Fibroblast of pulmonary artery (primary cell): ENCODE measurements around the gene RPP38.

ENCODE experiments used
- DNase-seq: peaks from one replicate; pipeline ENCODE4 v3.0.0-alpha.2; 2010; ENCODE audit warnings: low read depth
- H3K4me3 ChIP-seq: replicated peaks from 2 replicates; pipeline ENCODE4 v1.5.1; 2011; ENCODE audit warnings: low read depth, mild to moderate bottlenecking, control low read depth, low read length, moderate library complexity
- TF ChIP-seq, protein P1 (sequence below): IDR thresholded peaks from 2 replicates; pipeline ENCODE4 v1.5.1; 2011; ENCODE audit warnings: mild to moderate bottlenecking, control low read depth, low read length, inconsistent platforms; ENCODE audit errors: missing control alignments

RPP38 gene

GRCh38 chr10:15137636-15138035 lies 40.5 kb downstream of the RPP38 start:
- no peak overlapping the region for H3K4me3 ChIP-seq
- TF ChIP-seq, protein P1, sequence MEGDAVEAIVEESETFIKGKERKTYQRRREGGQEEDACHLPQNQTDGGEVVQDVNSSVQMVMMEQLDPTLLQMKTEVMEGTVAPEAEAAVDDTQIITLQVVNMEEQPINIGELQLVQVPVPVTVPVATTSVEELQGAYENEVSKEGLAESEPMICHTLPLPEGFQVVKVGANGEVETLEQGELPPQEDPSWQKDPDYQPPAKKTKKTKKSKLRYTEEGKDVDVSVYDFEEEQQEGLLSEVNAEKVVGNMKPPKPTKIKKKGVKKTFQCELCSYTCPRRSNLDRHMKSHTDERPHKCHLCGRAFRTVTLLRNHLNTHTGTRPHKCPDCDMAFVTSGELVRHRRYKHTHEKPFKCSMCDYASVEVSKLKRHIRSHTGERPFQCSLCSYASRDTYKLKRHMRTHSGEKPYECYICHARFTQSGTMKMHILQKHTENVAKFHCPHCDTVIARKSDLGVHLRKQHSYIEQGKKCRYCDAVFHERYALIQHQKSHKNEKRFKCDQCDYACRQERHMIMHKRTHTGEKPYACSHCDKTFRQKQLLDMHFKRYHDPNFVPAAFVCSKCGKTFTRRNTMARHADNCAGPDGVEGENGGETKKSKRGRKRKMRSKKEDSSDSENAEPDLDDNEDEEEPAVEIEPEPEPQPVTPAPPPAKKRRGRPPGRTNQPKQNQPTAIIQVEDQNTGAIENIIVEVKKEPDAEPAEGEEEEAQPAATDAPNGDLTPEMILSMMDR, result no peak
- peak; percentile 51 for DNase-seq

- no peak overlapping the region for H3K4me3 ChIP-seq
- no peak for DNase-seq
- TF ChIP-seq, protein P1, result no peak
Observed at GRCh38 chr10:15140698-15141097, 43.5 kb downstream of the RPP38 start.

DNA sequence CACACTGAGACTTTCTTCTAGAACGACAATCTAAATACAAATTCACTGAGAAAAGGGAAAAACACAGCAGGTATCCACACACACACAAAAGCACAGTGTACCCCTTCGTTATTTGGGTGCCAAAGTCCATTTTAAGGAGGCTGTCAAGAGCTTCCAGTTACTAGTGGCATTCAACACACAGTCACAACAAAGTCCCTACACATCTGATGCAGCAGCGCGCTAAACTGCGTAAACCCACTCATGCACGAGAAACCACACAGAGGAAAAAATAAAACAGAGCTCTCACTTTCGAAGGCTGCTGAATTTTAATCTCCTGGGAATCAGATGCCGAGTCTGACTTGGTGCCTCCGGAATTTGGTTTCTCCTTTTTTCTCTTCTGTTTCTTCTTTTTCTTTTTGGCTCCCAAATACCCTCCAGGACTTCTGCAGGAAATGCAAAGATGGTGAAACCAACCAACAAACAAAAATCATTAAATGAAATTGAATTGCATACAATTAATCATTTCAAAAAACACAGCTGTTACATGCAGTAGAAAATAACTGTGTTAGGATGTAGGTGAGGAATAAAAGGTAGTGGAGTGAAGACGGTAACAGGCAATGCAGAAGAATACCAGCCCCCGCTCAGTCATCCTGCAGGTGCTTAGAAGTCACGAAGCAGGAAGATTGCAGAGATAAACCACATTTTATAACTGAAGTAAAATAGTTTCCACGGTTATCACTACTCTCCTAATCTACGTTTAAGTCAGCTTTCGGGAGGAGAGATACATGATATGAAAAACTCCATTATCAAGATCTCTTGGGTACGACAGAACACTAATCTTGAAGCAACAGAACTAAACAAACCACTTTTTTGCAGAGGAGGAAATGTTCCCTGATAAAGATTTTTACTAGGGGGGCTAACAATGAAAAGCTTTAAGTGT lies 44.2 kb downstream of the RPP38 start:
- no peak overlapping the region for H3K4me3 ChIP-seq
- no peak for DNase-seq
- TF ChIP-seq, protein P1, result no peak

GRCh38 chr10:15144788-15145187 lies 47.6 kb downstream of the RPP38 start:
- DNase-seq, result peak; percentile 37
- no peak overlapping the region for H3K4me3 ChIP-seq
- TF ChIP-seq, protein P1, result no peak

DNA sequence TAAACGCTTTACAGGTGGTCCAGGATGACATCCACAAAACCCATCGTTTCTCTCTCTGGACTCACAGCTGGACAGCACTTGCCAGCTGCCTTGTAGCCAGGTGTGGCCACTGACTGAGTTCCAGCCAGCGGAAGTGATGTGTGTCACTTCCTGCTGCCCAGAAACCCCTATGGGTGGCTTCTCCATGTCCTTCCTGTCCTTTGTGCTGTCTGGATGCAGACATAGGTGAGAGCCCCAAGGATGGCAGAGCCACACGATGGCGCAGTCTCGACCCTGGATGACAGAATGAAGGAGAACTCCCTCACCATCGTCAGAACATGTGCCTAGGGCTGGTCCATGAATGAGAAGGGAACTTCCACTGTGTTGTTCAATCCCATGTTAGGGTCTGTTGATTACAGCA lies 49.2 kb downstream of the RPP38 start:
- no peak overlapping the region for H3K4me3 ChIP-seq
- DNase-seq, result no peak
- TF ChIP-seq, protein P1, result no peak

DNA sequence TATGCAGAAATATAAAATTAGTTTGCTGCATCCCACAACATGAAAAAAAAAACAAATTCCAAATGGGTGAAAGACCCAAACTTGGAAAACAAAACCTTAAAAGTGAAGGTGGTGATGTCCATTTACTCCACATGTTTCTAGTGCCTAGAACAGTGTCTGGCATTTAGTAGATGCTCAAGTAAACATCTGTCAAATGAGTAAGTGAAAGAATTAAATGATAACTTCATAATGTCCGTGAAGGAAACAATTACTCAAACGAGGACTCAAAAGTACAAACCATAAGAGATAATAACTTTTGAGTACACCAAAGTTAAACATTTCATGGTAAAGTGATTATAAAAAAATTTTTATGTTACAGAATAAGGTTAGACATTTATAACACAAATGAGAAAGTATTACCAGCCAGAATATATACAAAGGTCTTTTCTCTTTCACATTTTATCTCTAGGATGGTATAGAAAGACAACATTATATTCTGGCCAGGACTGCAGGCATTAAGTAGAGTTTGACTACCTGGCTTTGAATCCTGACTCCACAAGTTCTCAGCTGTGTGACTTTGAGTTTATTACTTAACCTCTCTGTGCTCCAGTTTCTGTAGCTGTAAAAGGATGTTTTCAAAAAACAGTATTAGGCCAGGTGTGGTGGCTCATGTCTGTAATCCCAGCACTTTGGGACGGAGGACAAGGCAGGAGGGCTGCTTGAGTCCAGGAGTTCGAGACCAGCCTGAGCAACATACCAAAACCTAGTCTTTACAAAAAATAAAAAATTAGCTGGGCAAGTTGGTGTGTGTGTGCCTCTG lies 50.6 kb downstream of the RPP38 start:
- H3K4me3 ChIP-seq, result no peak overlapping the region
- TF ChIP-seq, protein P1, result no peak
- DNase-seq, result no peak
